Activated gamma-delta T cell (primary cell): ENCODE measurements around the gene RAD51B.

ENCODE experiments used
- DNase-seq: peaks from one replicate; lab custom pipeline; 2025; lab: John Stamatoyannopoulos, UW

RAD51B gene

GRCh38 chr14:68526512-68527091 lies 707.0 kb downstream of the RAD51B start:
- no peak for DNase-seq

- DNase-seq: no peak
These were observed 707.8 kb downstream of the RAD51B start for GRCh38 chr14:68527329-68527851.

- DNase-seq: no peak
These were observed 708.6 kb downstream of the RAD51B start for GRCh38 chr14:68528040-68528687.

GRCh38 chr14:68530443-68530842 lies 710.9 kb downstream of the RAD51B start:
- DNase-seq: no peak

GRCh38 chr14:68532496-68532895 lies 712.9 kb downstream of the RAD51B start:
- DNase-seq: no peak

GRCh38 chr14:68534276-68534675 lies 714.7 kb downstream of the RAD51B start:
- no peak for DNase-seq

- no peak for DNase-seq
These were observed 715.9 kb downstream of the RAD51B start for GRCh38 chr14:68535404-68536017.

GRCh38 chr14:68536018-68536410 lies 716.4 kb downstream of the RAD51B start:
- DNase-seq: no peak

GRCh38 chr14:68538639-68539038 lies 719.1 kb downstream of the RAD51B start:
- DNase-seq: no peak

- DNase-seq: no peak
These were observed 719.7 kb downstream of the RAD51B start for GRCh38 chr14:68539241-68539737.

- no peak for DNase-seq
These were observed 720.2 kb downstream of the RAD51B start for GRCh38 chr14:68539789-68540188.

GRCh38 chr14:68541178-68541896 lies 721.8 kb downstream of the RAD51B start:
- DNase-seq: no peak

GRCh38 chr14:68542346-68542745 lies 722.8 kb downstream of the RAD51B start:
- no peak for DNase-seq

GRCh38 chr14:68543516-68543915 lies 723.9 kb downstream of the RAD51B start:
- DNase-seq: no peak

- DNase-seq: no peak
These were observed 724.7 kb downstream of the RAD51B start for GRCh38 chr14:68544081-68544892.

GRCh38 chr14:68546839-68547238 lies 727.3 kb downstream of the RAD51B start:
- DNase-seq: no peak

- no peak for DNase-seq
These were observed 728.0 kb downstream of the RAD51B start for GRCh38 chr14:68547305-68548193.

GRCh38 chr14:68548194-68549076 lies 728.9 kb downstream of the RAD51B start:
- no peak for DNase-seq

GRCh38 chr14:68550338-68550715 lies 730.7 kb downstream of the RAD51B start:
- DNase-seq: no peak
